Fibroblast of skin of right biceps (primary cell): ENCODE results near the gene SUPT7L.
"Not testable (repeated sequence)": the region's sequence is repeated elsewhere in the genome, so short reads cannot be mapped to it uniquely, and the experiment has no call there.

ENCODE experiments used
- DNase-seq: peaks from one replicate; pipeline ENCODE4 v3.0.0-alpha.2; 2013

The SUPT7L gene

DNA sequence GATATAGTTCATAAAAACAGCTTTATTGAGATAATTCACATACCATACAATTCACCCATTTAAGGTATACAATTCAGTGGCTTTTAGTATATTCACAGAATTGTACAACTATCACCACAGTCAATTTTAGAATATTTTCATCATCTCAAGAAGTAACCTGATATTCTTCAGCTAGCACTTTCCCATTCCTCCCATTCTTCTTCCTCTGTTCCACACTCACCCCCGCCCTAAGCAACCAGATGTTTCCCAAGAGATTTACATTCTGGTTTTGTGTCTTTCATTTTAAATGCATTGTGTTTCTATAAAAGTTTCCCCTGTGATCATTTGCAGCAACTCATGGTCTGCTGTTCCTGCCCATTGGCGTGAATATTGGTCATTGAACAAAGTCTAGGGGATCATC is 29.1 kb downstream of the SUPT7L start:
- no peak for DNase-seq

DNA sequence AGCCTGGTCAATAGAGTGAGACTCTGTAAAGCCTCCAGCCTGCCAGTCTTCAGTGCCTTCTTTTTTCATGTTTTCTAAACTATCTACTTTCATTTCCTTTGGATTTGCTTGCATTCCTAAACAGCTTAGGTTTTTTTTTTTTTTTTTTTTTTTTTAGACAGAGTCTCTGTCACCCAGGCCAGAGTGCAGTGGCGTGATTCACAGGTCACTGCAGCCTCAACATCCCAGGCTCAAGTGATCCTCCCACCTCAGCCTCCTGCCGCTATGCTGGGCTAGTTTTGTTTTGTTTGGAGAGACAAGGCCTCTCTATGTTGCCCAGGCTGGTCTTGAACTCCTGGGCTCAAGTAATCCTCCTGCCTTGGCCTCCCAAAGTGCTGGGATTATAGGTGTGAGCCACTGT is 33.2 kb downstream of the SUPT7L start:
- DNase-seq: not testable (repeated sequence)

DNA sequence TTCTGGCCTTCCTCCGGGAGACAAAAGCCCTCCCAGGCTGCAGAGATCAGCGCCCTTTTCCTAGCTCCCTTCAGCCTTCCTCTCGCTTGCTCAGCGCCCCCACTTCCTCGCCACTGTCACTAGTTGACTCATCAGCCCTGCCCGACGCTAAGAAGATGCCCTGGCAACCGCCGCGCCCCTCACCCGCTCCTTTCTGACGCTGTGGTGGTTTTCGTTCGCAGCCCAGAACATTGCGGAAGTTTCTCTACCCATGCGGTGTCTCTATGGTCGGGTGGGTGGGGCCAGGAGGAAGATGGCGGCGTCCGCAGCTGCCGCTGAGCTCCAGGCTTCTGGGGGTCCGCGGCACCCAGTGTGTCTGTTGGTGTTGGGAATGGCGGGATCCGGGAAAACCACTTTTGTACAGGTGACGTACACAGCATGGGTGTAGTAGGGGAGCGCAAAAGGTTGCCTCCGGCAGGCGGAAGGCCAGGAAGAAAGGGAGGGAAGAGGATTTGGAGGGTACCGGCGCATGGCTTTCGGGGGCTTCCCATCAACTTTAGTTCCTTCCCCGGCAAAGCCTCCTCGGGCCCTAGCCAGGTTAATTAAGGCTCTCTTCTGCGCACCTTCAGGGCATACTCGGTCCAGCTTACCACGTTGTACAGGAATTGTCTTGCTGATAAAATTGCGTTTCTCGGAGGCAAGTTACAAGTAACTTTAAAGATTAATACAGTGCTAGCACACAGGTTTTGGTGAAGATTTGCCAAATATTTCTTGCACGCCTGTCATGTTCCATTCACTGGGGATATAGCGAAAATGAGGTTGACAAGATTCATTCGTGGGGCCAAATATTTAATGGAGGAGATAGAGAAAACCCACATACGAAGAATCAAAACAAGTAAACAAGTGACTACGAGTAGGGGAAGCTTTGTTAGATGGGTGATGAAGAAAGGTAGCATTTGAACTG is 34.4 kb downstream of the SUPT7L start, which contains the start of the genes CCDC121 and GPN1:
Gene CCDC121, minus strand, starts transcription at position 246 of the 943 bp plus-strand sequence. CDS start 1,213 bp downstream, outside the sequence.
Gene GPN1, plus strand, starts transcription at position 284 of the 943 bp plus-strand sequence. Its CDS starts 9 bp downstream, at position 293.
- DNase-seq: peak; percentile 95

DNA sequence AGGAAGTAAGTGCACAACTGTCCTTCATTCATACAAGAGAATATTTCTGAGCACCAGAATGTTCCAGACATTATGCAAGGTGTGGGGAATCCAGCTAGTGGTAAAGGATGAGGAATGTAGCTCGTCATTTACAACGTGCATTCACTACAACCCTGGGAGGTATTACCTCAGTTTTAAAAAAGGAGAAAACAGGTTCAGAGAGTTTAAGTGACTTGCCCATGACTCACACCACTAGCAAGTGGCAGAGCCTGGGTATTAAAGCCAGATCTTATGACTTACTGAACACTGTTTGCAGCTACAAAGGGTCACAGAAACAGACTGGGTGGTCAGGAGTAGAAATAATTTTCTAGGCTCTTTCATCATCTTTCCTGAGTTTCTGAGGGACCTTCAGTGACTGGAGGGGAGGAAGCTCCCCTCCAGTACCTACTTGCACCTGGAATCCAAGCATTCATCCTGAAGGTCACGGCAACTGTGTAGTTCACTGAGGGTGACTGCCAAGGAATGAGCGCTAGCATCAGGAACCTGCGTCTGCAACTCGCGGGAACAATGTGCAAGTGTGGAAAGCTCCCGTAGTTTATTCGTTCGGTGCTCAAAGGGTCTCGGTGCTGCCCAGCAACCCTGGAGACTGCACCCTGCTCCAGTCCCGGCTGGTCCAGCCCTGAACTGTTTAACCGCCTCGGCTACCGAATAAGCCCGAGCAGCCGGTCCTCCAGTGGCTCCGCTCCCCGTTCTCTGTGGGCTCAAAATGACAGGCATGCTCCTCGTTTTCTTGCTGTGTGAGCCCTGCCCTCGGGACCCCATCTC is 35.2 kb downstream of the SUPT7L start:
- peak; percentile 93 for DNase-seq

DNA sequence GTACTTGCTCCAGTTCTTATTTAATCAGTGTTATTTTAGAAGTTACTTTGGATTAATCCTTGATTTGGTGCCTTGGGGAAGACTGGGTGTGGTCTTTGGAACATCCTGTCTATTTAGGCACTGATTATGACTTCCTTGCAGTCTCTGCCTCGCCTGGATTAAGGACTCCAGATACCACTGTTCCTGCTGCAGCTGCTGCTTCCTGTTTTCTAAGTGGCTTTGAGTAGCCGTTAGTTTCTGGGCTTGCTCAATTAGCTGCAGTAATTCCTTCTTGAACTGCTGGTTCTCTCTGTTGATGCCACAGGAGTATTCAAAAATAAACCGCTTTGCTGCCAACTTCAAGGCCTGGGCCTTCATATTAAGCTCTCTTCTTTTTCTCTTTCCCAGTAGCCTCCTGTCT is 36.5 kb downstream of the SUPT7L start:
- DNase-seq: not testable (repeated sequence)

DNA sequence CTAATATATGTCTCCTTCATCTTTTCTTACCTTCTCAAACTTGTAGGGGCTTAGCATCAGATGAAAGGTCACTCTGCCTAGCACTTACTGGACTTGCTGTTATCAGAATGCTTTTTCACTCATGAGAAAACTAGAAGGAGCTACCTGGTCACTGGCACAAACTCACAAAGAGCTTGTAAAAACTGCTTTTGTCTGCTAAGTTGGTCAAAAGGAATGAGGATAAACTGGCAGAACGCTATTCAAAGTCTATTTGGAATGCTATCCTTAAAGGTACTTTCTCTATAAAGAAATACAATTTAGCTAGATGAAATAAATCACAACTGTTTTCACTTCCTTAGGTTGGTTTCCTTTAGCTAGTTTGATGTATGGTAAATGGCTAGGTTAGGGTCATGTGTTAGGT is 37.1 kb downstream of the SUPT7L start:
- not testable (repeated sequence) for DNase-seq

DNA sequence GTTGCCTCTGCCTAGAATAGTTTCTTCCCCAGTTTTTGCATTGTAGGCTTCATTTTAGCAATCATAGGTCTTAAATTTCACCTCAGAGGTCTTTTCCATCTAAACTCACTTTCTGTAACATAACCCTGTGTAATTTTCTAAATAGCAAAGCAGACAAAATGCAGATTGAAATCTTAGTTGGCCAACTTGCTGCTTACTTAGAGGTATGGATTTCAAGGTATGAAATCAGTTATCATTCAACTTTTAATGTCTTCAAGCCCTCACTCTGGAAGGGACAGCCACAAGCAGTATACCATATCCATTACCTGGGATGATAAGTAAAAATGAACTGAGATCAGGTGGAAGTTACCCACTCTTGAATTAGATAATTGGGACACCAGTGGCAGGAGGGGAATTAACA is 38.5 kb downstream of the SUPT7L start:
- no peak for DNase-seq

DNA sequence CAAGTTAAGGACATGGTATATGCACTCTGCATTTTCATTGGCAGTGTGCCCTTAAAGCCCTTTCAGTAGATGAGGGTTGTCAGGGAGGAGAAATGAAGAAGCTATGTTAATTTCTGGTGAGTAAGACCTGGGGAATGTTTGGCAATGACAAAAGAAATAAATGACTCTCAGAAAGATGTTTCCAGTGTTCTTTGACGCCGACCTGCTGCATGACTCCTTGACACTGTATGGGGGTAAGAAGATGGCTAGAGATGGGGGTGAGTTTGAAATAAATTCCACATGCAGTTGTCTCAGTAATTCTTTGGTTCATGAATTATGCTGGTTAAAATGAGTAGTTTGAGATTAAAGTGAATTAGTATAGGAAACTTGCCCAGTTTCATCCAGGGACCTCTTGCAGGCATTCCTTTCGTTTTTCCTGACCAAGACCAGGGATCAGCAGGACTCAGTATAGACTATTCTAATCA is 40.5 kb downstream of the SUPT7L start:
- peak; percentile 98 for DNase-seq

DNA sequence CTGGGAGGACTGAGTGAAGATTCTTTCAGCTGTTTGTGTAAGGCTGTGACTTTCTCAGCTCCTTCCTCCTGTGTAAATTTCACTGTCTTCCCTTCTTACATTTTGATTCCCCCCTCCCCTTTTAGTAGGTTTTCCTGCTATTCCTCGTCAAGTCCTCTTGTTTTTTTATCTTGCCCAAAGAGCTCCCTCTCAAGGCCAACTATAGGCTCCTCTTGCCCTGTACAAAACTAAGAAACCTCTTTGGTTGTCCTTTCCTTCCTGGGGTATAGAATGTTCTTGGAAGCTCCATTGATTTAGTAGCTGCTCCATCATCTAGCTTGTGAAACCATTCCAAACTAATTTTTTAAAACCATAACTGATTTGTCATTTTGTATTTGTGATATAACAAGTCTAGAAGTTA is 41.9 kb downstream of the SUPT7L start:
- DNase-seq: no peak

DNA sequence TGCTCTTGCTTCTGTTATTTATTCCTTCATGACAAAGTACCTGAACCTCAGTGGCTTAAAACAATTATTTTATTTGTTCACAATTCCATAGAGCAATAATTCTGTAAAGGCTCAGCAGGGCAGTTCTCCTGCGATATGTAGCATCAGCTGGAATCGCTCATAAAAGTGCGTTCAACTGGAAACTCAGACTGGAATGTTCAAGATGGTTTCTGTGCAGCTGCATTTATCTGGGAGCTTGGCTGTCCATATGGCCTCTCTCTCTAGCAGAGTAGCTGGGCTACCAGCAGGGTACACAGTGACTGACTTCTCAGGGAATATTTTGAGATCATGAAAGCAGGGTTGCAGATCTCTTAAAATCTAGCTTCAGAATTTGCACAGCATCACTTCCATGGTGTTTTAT is 48.1 kb downstream of the SUPT7L start:
- no peak for DNase-seq

DNA sequence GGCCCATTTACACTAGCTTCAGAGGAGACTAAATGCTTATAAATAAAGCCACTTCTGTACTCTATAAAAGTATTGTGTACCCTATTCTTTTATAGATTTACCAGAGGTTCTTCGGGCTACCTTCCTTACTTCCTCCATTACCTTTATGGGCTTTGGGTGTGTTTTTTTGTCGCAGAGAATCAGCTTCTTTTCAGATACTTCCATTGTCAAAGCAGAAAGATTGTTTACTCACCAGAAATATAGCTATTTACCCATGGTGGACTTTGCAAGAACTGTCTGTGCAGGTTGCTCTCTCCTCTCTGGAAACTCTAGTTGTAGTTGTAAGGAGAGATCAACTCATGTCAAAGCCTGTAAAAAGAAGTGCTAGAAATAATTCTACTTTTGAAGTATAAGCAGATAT is 49.4 kb downstream of the SUPT7L start:
- DNase-seq: no peak

DNA sequence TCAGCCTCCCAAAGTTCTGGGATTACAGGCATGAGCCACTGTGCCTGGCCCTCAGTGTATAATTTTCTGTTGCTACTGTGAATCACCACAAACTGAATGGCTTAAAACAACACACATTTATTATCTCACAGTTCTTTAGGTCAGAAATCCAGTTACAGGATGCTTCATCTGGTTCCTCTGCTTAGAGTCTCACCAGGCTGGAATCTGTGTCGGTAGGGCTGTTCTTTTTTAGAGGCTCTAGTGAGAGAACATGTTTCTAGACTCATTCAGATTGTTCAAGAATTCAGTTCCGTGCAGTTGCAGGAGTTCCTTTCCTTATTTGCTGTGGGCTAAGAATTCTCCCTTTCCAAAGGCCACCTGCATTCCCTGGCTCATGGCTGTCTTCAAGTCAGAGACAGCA is 56.8 kb downstream of the SUPT7L start:
- peak; percentile 35 for DNase-seq
